Testis (tissue), 2 donors: Measurements from ENCODE around the gene RASGRP3.

ENCODE experiments used
- CTCF ChIP-seq, 3 experiments: fragments of 450-650 bp in 2 of 3; fragments of 200-600 bp in 1 of 3; sonication (generic) in 1 of 3; IDR thresholded peaks; one replicate each; pipeline ENCODE4 v1.5.1; 2016 to 2019; ENCODE audit warnings: antibody characterized with exemption in 3 of 3, mild to moderate bottlenecking in 2 of 3, moderate library complexity in 1 of 3
- POLR2A ChIP-seq: fragments of 450-650 bp; IDR thresholded peaks from one replicate; pipeline ENCODE4 v1.6.1; 2017; ENCODE audit warnings: antibody characterized with exemption, mild to moderate bottlenecking, moderate library complexity

GRCh38 chr2:33561872-33562271 lies 85.4 kb downstream of the RASGRP3 start:
- TF ChIP-seq POLR2A (no peak), CTCF (IDR thresholded peaks at IDR 0.05) (no peak)
